GM12878 (cell line): ENCODE results near the gene ZBTB38. TPM values are rescaled to one million over a fixed set of nuclear protein-coding genes. Genes with fewer than 3 reads are reported as not detected.

Source experiments
- ATAC-seq: fragments of 200-7000 bp; cut with Tn5 transposase; 3 replicates; pipeline ENCODE4 v1.9.1; 2020; ENCODE audit warnings: mild to moderate bottlenecking, moderate library complexity
- BruUV-seq: library from RNA; stranded (reverse); fragments of 400-500 nt; replicated peaks from 2 replicates; lab custom pipeline; 2021; lab: Mats Ljungman, UMichigan
- CTCF ChIA-PET: fragments of 300-600 bp; sonication (Branson Sonifier 250); formaldehyde crosslinking; extraction: SDS; loops from one replicate; lab custom pipeline; 2021; ENCODE audit warnings: inconsistent platforms; lab: Yijun Ruan, JAX
- POLR2A ChIA-PET: fragments of 350-600 bp; formaldehyde crosslinking; extraction: SDS; loops from one replicate; lab custom pipeline; 2021; ENCODE audit warnings: inconsistent platforms; lab: Charles Lee
- RAD21 ChIA-PET: fragments of 300-600 bp; sonication (Branson Sonifier 250); formaldehyde crosslinking; loops from one replicate; lab custom pipeline; 2023; ENCODE audit warnings: antibody characterized with exemption; ENCODE audit not compliant: unreplicated experiment; lab: Charles Lee
- SMC1A ChIA-PET: fragments of 300-600 bp; sonication (Branson Sonifier 250); formaldehyde crosslinking; loops from one replicate; lab custom pipeline; 2023; ENCODE audit not compliant: unreplicated experiment, uncharacterized antibody; lab: Charles Lee
- DNase-seq: peaks from one replicate; pipeline ENCODE4 v3.0.0-alpha.2; 2011; ENCODE audit warnings: low read depth, low spot score
- FAIRE-seq: peaks from 3 replicates; lab custom pipeline; 2011; peaks lifted over from hg19 to GRCh38; lab: Jason Lieb, UNC
- H2AFZ ChIP-seq: 2 replicates; pipeline ENCODE4 v1.6.0; 2011; ENCODE audit warnings: low read depth, low read length, control low read depth; ENCODE audit not compliant: control insufficient read depth
- H3K27ac ChIP-seq: 2 replicates; pipeline ENCODE4 v1.5.1; 2011; ENCODE audit warnings: control low read depth; ENCODE audit not compliant: control insufficient read depth, insufficient read depth
- H3K27me3 ChIP-seq, 2 experiments: replicated peaks in 1 of 2; 2 replicates each; pipeline versions ENCODE4 v1.6.0 to v1.6.1; 2011; ENCODE audit warnings: low read length in 1 of 2; ENCODE audit not compliant: control insufficient read depth in 2 of 2, insufficient read depth in 2 of 2
- H3K36me3 ChIP-seq, 2 experiments: 2 replicates each; pipeline ENCODE4 v1.5.1; 2011; ENCODE audit warnings: low read length in 1 of 2; ENCODE audit not compliant: control insufficient read depth in 2 of 2, insufficient read depth in 2 of 2
- H3K4me1 ChIP-seq: 2 replicates; pipeline ENCODE4 v1.6.1; 2011; ENCODE audit warnings: mild to moderate bottlenecking, low read length, moderate library complexity, mixed read lengths; ENCODE audit not compliant: control insufficient read depth, insufficient read depth
- H3K4me2 ChIP-seq: 2 replicates; pipeline ENCODE4 v1.6.0; 2011; ENCODE audit warnings: control low read depth; ENCODE audit not compliant: control insufficient read depth, insufficient read depth
- H3K4me3 ChIP-seq: fragments of 200-600 bp; sonication (generic); 2 replicates; pipeline ENCODE4 v1.5.1; 2016
- H3K79me2 ChIP-seq: 2 replicates; pipeline ENCODE4 v1.6.0; 2011; ENCODE audit warnings: low read length; ENCODE audit not compliant: control insufficient read depth, insufficient read depth
- H3K9ac ChIP-seq: 2 replicates; pipeline ENCODE4 v1.8.0; 2011; ENCODE audit warnings: low read length, control low read depth, mixed read lengths; ENCODE audit not compliant: control insufficient read depth, insufficient read depth
- H3K9me3 ChIP-seq: replicated peaks from 3 replicates; pipeline ENCODE4 v1.5.1; 2011; ENCODE audit warnings: mild to moderate bottlenecking, low read length; ENCODE audit not compliant: control insufficient read depth, insufficient read depth
- H4K20me1 ChIP-seq: 2 replicates; pipeline ENCODE4 v1.6.0; 2011; ENCODE audit not compliant: control insufficient read depth, insufficient read depth
- BCL11A ChIP-seq: IDR thresholded peaks from 2 replicates; pipeline ENCODE4 v1.6.1; 2011; ENCODE audit warnings: low read depth, low read length
- BCL3 ChIP-seq: IDR thresholded peaks from 2 replicates; pipeline ENCODE4 v1.6.1; 2011; ENCODE audit warnings: borderline replicate concordance, low read depth, mild to moderate bottlenecking, moderate library complexity, low read length; ENCODE audit not compliant: insufficient read depth, poor library complexity, severe bottlenecking
- CBX5 ChIP-seq: sonication (generic); IDR thresholded peaks from 2 replicates; pipeline ENCODE4 v1.6.1; 2016; ENCODE audit warnings: low read depth, moderate library complexity, mild to moderate bottlenecking, inconsistent platforms
- CEBPZ ChIP-seq: fragments of 150-350 bp; IDR thresholded peaks from 2 replicates; pipeline ENCODE4 v1.6.1; 2016; ENCODE audit warnings: low read depth, low read length
- HDAC6 ChIP-seq: fragments of 200-600 bp; sonication (generic); IDR thresholded peaks from one replicate; pipeline ENCODE4 v1.8.0; 2017; ENCODE audit warnings: antibody characterized with exemption; ENCODE audit not compliant: unreplicated experiment
- PAX8 ChIP-seq: fragments of 450-650 bp; IDR thresholded peaks from 2 replicates; pipeline ENCODE4 v1.6.1; 2017; ENCODE audit warnings: mild to moderate bottlenecking, moderate library complexity
- PRDM15 ChIP-seq: fragments of 450-650 bp; formaldehyde crosslinking; IDR thresholded peaks from 2 replicates; pipeline ENCODE4 v1.4.0; 2020; ENCODE audit warnings: mild to moderate bottlenecking, moderate library complexity
- RAD21 ChIP-seq: IDR thresholded peaks from 2 replicates; pipeline ENCODE4 v1.6.1; 2011; ENCODE audit warnings: mild to moderate bottlenecking, low read depth, low read length, moderate library complexity; ENCODE audit not compliant: insufficient read depth
- RAD51 ChIP-seq: fragments of 450-650 bp; IDR thresholded peaks from 2 replicates; pipeline ENCODE4 v1.6.1; 2016; ENCODE audit warnings: moderate library complexity, mild to moderate bottlenecking, inconsistent platforms
- RFX5 ChIP-seq: IDR thresholded peaks from 2 replicates; pipeline ENCODE4 v1.6.1; 2011; ENCODE audit warnings: low read depth, low read length, improper control_type of control experiment
- SMARCA5 ChIP-seq: fragments of 450-650 bp; IDR thresholded peaks from 2 replicates; pipeline ENCODE4 v1.6.1; 2017; ENCODE audit warnings: mild to moderate bottlenecking
- TAF1 ChIP-seq: IDR thresholded peaks from 2 replicates; pipeline ENCODE4 v1.6.1; 2011; ENCODE audit warnings: mild to moderate bottlenecking, low read depth, low read length, borderline replicate concordance
- WGBS: methylation state at CpG from one replicate; pipeline ENCODE4 v1.1.6; 2016; ENCODE audit warnings: low lambda C conversion rate; ENCODE audit not compliant: insufficient replicate concordance, insufficient coverage; ENCODE audit errors: missing lambda C conversion rate; 5-methylcytosine and 5-hydroxymethylcytosine counted together
- in situ Hi-C: fragments of 300-500 bp; cut with MboI; formaldehyde crosslinking; loops from 9 replicates; pipeline ENCODE4 v1.14.3; 2018; ENCODE audit warnings: mixed read lengths
- intact Hi-C: fragments of 100-400 bp; cut with micrococcal nuclease; formaldehyde crosslinking; loops from one replicate; pipeline ENCODE4 v1.14.2; 2022; ENCODE audit not compliant: unreplicated experiment
- polyA plus RNA-seq, 11 experiments: library from polyadenylated mRNA; depleted of rRNA in 4 of 11; unstranded in 6 of 11; stranded (reverse) in 5 of 11; fragments of >200 nt; fragmentation: Nextera tagmentation in 4 of 11; fragmentation: Illumina TruSeq in 1 of 11; extraction: Ambion mirVana in 4 of 11; extraction: Trizol in 1 of 11; gene quantifications; 1 replicate in 1 of 11; 2 replicates in 10 of 11; pipeline versions ENCODE4 v1.2.1 to v1.2.3, GENCODE V29; 2011 to 2016; ENCODE audit warnings: inconsistent platforms in 2 of 11, missing spikeins in 2 of 11, low read depth in 1 of 11
- total RNA-seq, 4 experiments: library from RNA; depleted of rRNA in 3 of 4; stranded (reverse); fragments of >200 nt in 3 of 4; fragmentation: Illumina TruSeq in 1 of 4; extraction: Trizol in 1 of 4; gene quantifications; 2 replicates each; pipeline versions ENCODE4 v1.2.1 to v1.2.3, GENCODE V29; 2013 to 2021

Gene ZBTB38
- total and polyA plus RNA-seq, 10 of the 15 experiments (the other 5 are each of a cell fraction or from before 2014, with no cell fraction given), result 34.2 to 115 (median 88.6) TPM

- TF ChIP-seq PRDM15 (no peak), RAD51 (no peak), BCL11A (no peak)
These were observed 45.1 kb downstream of the ZBTB38 start (continued) for GRCh38 chr3:141413391-141413790.

- intact Hi-C loops, result no loop called here
- Histone ChIP-seq H3K4me2 (no peak overlapping the region), H3K36me3 (peaks cover 26 to 57% of the 10 kb centered on the region in 2 experiments), H3K4me1 (peaks cover 46% of the 10 kb centered on the region), H3K79me2 (peaks cover 81% of the 10 kb centered on the region), H3K27me3 (no peaks in the 10 kb centered on the region), H3K4me3 (no peak overlapping the region), H3K9me3 (no peaks in the 10 kb centered on the region; the same call in 2 of the 3 replicates), H2AFZ (no peak overlapping the region), H4K20me1 (no peaks in the 10 kb centered on the region; the same call in 1 of the 2 replicates), H3K27ac (peak overlapping the region; percentile 8), H3K9ac (no peak overlapping the region)
- ChIA-PET POLR2A (interaction anchor here (1.2 to 14.2 kb wide), 3 partner anchors 10 to 53 kb away, joined by 3 to 453 read pairs (median 3); no protein-coding TSS in a partner anchor), SMC1A (interaction anchor here (0.8 to 18.5 kb wide), 10 partner anchors 9 to 102 kb away, joined by 3 to 573 read pairs (median 35); partner anchors contain the start of gene ZBTB38), CTCF (interaction anchor here (2.0 to 11.4 kb wide), 8 partner anchors 10 to 101 kb away, joined by 8 to 107 read pairs (median 27); no protein-coding TSS in a partner anchor), RAD21 (interaction anchor here (1.8 to 14.3 kb wide), 3 partner anchors 9 to 29 kb away, joined by 6 to 387 read pairs (median 55); no protein-coding TSS in a partner anchor)
- 81% methylated on average over 11 of the region's 11 CpGs for WGBS
- BruUV-seq, result no TSS peak
- no peak for FAIRE-seq
- ATAC-seq, result no peak
- in situ Hi-C loops, result no loop called here
- no peak for DNase-seq
- TF ChIP-seq TAF1 (no peak), BCL3 (no peak), PAX8 (no peak), RFX5 (no peak), HDAC6 (no peak), RAD21 (no peak), CEBPZ (no peak), SMARCA5 (no peak), CBX5 (no peak)
These were observed 45.7 kb downstream of the ZBTB38 start for GRCh38 chr3:141413801-141414689.
